GM12892 (cell line): Measurements from ENCODE around the gene MCIDAS.
A peak's percentile ranks its signal among the peaks of the same experiment; 100 is the strongest.

Experiments
- DNase-seq: peaks from one replicate; pipeline ENCODE4 v3.0.0; 2011; ENCODE audit not compliant: insufficient read length
- FAIRE-seq: peaks from 2 replicates; lab custom pipeline; 2011; peaks lifted over from hg19 to GRCh38; lab: Jason Lieb, UNC
- POLR2A ChIP-seq: IDR thresholded peaks from 2 replicates; pipeline ENCODE4 v1.6.1; 2011; ENCODE audit warnings: low read depth, low read length, control low read depth
- POLR2AphosphoS5 ChIP-seq: IDR thresholded peaks from 2 replicates; pipeline ENCODE4 v1.6.1; 2011; ENCODE audit warnings: low read depth, low read length, control low read depth
- TAF1 ChIP-seq: IDR thresholded peaks from 2 replicates; pipeline ENCODE4 v1.6.1; 2011; ENCODE audit warnings: low read depth, mild to moderate bottlenecking, control low read depth, low read length, borderline replicate concordance

Gene MCIDAS

GRCh38 chr5:55219770-55220169 lies 7.3 kb downstream of the MCIDAS start:
- no peak for DNase-seq
- TF ChIP-seq TAF1 (no peak), POLR2AphosphoS5 (no peak), POLR2A (no peak)
- no peak for FAIRE-seq

GRCh38 chr5:55218967-55219366 lies 8.1 kb downstream of the MCIDAS start:
- no peak for DNase-seq
- FAIRE-seq: no peak
- TF ChIP-seq POLR2A (no peak), TAF1 (no peak)

- FAIRE-seq (no peak), DNase-seq (no peak)
- no peak for TF ChIP-seq POLR2A
- no peak for TF ChIP-seq POLR2AphosphoS5
- no peak for TF ChIP-seq TAF1
Measured at GRCh38 chr5:55211184-55211874, 15.8 kb downstream of the MCIDAS start.

- DNase-seq (no peak), FAIRE-seq (no peak)
- TF ChIP-seq POLR2AphosphoS5 (no peak), POLR2A (no peak), TAF1 (no peak)
Measured at GRCh38 chr5:55205001-55205400, 22.1 kb downstream of the MCIDAS start.

- DNase-seq (no peak), FAIRE-seq (no peak)
- no peak for TF ChIP-seq POLR2AphosphoS5
- no peak for TF ChIP-seq POLR2A
- no peak for TF ChIP-seq TAF1
Measured at GRCh38 chr5:55191165-55191564, 36.0 kb downstream of the MCIDAS start.

- no peak for FAIRE-seq
- no peak for TF ChIP-seq POLR2A
- no peak for TF ChIP-seq POLR2AphosphoS5
- TF ChIP-seq TAF1: no peak
- DNase-seq: no peak
Measured at GRCh38 chr5:55188656-55189540, 38.2 kb downstream of the MCIDAS start.

- TF ChIP-seq TAF1 (no peak), POLR2A (no peak), POLR2AphosphoS5 (no peak)
- FAIRE-seq (peak; percentile 9), DNase-seq (no peak)
Measured at GRCh38 chr5:55187370-55187769, 39.7 kb downstream of the MCIDAS start.

GRCh38 chr5:55180016-55180415 lies 47.1 kb downstream of the MCIDAS start:
- FAIRE-seq (no peak), DNase-seq (no peak)
- TF ChIP-seq POLR2A: no peak
- no peak for TF ChIP-seq TAF1
- TF ChIP-seq POLR2AphosphoS5: no peak

GRCh38 chr5:55177078-55177477 lies 50.0 kb downstream of the MCIDAS start:
- DNase-seq: no peak
- TF ChIP-seq POLR2A: no peak
- no peak for TF ChIP-seq POLR2AphosphoS5
- TF ChIP-seq TAF1: no peak
- FAIRE-seq: no peak

GRCh38 chr5:55176176-55176818 lies 50.8 kb downstream of the MCIDAS start:
- TF ChIP-seq TAF1 (no peak), POLR2AphosphoS5 (no peak), POLR2A (no peak)
- no peak for FAIRE-seq
- no peak for DNase-seq

- no peak for TF ChIP-seq POLR2AphosphoS5
- TF ChIP-seq TAF1: no peak
- TF ChIP-seq POLR2A: no peak
- FAIRE-seq: no peak
- no peak for DNase-seq
Measured at GRCh38 chr5:55175781-55176175, 51.3 kb downstream of the MCIDAS start.
